SK-N-SH treated with all-trans-retinoic acid at 6 μM for 48 hours (cell line): ENCODE data around the gene MYO1B.

ENCODE experiments used
- PATZ1 ChIP-seq: fragments of 250-450 bp; sonication (Bioruptor Pico); IDR thresholded peaks from 2 replicates; pipeline ENCODE4 v1.8.0; 2020; ENCODE audit warnings: mild to moderate bottlenecking, moderate library complexity, borderline replicate concordance
- ZFP30 ChIP-seq: fragments of 450-650 bp; formaldehyde crosslinking; IDR thresholded peaks from 2 replicates; pipeline ENCODE4 v1.5.0; 2022; ENCODE audit warnings: mild to moderate bottlenecking, moderate library complexity
- TF ChIP-seq, protein P1 (sequence below): fragments of 250-450 bp; sonication (Bioruptor Pico); IDR thresholded peaks from 2 replicates; pipeline ENCODE4 v1.8.0; 2021; ENCODE audit warnings: low read depth, mild to moderate bottlenecking, moderate library complexity, borderline replicate concordance
- TF ChIP-seq, protein P2 (sequence below): fragments of 250-450 bp; sonication (Bioruptor Pico); IDR thresholded peaks from 2 replicates; pipeline ENCODE4 v1.5.0; 2020; ENCODE audit warnings: mild to moderate bottlenecking, moderate library complexity

DNA sequence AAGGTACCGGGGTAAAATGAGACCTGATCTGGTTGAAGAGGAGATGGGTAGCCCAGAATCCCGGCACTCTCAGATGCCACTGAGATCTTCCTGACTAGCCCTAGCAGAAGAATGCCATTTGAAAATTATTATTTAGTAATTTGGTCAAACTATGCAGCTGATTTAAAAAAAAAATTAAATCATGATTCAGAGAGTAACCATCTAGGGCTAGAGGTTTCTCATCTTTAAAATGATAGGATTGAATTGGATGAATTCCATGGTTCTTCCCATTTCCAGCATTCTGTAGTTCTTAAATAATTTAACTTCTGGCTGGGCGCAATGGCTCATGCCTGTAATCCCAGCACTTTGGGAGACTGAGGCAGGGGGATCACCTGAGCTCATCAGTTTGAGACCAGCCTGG is 106.1 kb downstream of the MYO1B start:
- TF ChIP-seq ZFP30 (CRISPR knock-in tag) (no peak), PATZ1 (no peak)
- TF ChIP-seq, protein P1, sequence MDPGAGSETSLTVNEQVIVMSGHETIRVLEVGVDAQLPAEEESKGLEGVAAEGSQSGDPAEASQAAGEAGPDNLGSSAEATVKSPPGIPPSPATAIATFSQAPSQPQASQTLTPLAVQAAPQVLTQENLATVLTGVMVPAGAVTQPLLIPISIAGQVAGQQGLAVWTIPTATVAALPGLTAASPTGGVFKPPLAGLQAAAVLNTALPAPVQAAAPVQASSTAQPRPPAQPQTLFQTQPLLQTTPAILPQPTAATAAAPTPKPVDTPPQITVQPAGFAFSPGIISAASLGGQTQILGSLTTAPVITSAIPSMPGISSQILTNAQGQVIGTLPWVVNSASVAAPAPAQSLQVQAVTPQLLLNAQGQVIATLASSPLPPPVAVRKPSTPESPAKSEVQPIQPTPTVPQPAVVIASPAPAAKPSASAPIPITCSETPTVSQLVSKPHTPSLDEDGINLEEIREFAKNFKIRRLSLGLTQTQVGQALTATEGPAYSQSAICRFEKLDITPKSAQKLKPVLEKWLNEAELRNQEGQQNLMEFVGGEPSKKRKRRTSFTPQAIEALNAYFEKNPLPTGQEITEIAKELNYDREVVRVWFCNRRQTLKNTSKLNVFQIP (CRISPR knock-in tag) = no peak
- TF ChIP-seq, protein P2, sequence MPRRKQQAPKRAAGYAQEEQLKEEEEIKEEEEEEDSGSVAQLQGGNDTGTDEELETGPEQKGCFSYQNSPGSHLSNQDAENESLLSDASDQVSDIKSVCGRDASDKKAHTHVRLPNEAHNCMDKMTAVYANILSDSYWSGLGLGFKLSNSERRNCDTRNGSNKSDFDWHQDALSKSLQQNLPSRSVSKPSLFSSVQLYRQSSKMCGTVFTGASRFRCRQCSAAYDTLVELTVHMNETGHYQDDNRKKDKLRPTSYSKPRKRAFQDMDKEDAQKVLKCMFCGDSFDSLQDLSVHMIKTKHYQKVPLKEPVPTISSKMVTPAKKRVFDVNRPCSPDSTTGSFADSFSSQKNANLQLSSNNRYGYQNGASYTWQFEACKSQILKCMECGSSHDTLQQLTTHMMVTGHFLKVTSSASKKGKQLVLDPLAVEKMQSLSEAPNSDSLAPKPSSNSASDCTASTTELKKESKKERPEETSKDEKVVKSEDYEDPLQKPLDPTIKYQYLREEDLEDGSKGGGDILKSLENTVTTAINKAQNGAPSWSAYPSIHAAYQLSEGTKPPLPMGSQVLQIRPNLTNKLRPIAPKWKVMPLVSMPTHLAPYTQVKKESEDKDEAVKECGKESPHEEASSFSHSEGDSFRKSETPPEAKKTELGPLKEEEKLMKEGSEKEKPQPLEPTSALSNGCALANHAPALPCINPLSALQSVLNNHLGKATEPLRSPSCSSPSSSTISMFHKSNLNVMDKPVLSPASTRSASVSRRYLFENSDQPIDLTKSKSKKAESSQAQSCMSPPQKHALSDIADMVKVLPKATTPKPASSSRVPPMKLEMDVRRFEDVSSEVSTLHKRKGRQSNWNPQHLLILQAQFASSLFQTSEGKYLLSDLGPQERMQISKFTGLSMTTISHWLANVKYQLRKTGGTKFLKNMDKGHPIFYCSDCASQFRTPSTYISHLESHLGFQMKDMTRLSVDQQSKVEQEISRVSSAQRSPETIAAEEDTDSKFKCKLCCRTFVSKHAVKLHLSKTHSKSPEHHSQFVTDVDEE (CRISPR knock-in tag) = no peak
